GM19351 (cell line): ENCODE results near the gene FANK1.
"Not testable (repeated sequence)": the region's sequence is repeated elsewhere in the genome, so short reads cannot be mapped to it uniquely, and the experiment has no call there.

Experiments
- ATAC-seq: cut with Tn5 transposase; IDR thresholded peaks from one replicate; pipeline ENCODE4 v1.9.1; 2021; ENCODE audit warnings: mild to moderate bottlenecking, moderate library complexity; ENCODE audit not compliant: unreplicated experiment

FANK1 gene

GRCh38 chr10:125886914-125887512, 9.4 kb upstream of the FANK1 start:
- no peak for ATAC-seq

DNA sequence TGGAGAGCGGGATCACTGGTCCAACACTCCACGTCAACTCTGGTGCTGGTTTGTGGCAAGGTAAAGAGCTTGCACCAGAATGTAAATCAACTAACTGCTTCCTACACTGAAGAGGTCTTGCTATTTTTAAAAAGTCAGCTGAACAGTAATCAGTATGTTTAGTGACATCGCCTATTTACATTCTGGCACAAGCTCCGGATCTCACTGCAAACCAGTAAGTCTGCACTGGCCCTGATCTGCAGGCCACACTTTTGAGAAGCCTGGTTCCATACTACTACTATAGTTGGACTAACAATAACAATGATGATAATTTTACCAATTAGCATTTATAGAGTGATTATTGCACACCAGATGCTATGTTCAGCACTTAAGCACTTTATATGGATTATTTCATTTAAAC, 6.9 kb upstream of the FANK1 start:
- not testable (repeated sequence) for ATAC-seq

DNA sequence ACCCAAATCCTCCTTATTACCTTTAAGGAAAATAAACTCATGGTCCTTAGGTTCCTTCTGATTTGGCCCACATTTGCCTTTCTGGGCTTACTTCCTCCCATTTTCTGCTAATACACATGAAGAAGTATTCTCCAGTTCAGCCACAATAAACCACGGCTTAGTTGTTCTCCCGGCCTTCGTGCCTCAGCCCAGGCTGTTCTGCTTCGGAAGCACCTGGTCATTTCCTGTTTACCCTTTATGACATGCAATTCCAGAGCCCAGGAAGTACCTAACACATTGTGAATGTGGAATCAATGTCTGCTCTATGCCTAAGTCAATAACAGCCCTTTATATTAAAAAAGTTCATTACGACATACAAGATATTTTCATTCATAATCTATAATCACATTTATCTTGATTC, 4.0 kb upstream of the FANK1 start:
- ATAC-seq, result not testable (repeated sequence)

GRCh38 chr10:125894176-125894575, 2.2 kb upstream of the FANK1 start:
- ATAC-seq, result not testable (repeated sequence)

- ATAC-seq, result peak; percentile 56
Measured at GRCh38 chr10:125895130-125896087, 955 bp upstream of the FANK1 start.

DNA sequence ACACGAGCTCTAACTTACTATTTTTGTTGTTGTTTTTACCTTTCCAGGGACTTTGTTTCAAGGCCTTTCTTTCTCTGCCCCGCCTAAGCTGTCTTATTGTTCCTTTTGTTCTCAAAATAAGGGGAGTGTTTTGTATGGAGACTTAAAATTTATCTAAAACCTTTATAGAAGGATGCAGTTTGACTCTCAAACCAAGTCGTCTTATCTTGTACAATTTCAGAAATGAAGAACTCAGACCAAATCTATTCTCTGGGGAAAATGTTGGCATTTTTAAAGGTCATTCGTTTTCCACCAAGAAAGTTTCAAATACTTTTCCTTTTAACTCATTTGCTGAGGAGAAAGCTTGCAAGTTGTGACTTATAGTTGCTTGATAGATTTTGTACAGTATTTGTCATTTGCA, 953 bp downstream of the FANK1 start:
- ATAC-seq, result not testable (repeated sequence)

DNA sequence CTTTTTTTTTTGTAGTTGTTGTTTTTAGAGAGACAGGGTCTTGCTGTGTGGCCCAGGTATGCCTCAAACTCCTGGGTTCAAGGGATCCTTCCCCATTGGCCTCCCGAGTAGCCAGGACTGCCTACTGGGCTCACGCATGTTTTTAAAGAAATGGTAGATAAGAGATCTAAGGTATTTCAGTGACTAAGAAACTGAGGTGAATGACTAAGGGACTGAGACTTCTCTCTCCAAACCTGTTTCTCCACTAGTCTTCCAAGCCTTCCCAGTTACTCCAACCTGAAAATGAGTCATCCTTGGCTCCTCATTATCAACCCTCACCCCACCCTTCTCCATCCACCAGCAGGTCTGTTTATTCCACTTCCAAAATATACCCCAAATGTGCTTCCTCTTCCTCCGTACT, 4.6 kb downstream of the FANK1 start:
- not testable (repeated sequence) for ATAC-seq

DNA sequence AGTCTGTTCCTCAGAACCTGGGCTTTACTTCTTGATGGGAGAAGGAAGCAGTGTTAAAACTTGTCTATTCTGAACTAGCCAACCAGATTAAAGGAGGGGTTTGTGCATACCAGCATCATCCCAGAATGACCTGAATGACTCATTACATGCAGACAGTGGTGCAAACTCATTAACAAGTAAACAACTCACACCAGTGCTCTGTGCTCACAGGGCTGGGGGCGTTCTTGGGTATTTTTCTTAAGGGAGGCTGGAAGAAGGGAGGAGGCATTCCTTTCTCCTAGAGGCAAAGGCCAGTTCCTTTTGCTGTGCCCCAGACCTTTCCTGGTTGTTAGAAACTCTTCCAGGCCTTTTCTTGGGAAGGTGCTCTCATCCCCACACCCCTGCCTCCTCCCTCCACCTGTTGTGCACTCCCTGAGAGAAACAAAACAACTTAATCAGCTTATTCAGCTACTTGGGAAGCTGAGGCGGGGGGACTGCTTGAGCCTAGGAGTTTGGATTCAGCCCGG, 6.8 kb downstream of the FANK1 start:
- not testable (repeated sequence) for ATAC-seq

GRCh38 chr10:125905069-125905994, 9.0 kb downstream of the FANK1 start:
- ATAC-seq, result not testable (repeated sequence)

DNA sequence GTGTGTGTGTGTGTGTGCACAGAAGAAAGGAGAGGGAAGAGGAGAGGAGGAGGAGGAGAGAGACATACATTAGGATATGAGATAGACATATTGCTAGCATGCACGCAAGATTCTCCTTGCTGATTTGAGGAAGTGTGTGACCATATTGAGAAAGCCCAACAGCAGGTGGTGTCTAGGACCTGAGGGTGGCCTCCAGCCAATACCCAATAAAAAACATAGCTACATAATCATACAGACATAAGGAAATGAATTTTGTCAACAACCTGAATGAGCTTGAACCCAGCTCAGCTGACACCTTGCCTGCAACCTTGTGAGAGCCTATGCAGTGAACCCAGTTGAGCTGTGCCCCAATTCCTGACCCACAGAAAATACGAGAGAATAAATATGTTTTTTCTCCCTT, 11.2 kb downstream of the FANK1 start:
- ATAC-seq, result not testable (repeated sequence)

DNA sequence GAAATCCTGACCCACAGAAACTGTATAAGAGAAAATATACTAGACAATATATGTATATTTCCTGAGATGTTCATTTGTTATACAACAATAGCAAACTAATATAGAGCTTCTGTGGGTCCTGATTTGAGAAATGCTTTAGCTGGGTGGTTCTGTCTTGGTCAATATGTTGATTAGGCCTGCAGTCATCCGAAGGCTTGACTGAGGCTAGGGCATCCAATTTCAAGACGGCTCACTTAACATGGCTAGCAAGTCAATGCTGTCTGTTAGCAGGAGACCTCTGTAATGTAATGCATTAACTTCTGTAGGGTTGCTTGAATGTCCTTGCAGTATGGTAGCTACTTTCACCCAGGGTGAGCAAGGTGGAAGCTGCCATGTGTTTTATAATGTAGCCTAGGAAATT, 12.4 kb downstream of the FANK1 start:
- not testable (repeated sequence) for ATAC-seq

GRCh38 chr10:125909491-125909890, 13.1 kb downstream of the FANK1 start:
- ATAC-seq, result not testable (repeated sequence)

GRCh38 chr10:125911145-125911544, 14.8 kb downstream of the FANK1 start:
- ATAC-seq, result no peak

GRCh38 chr10:125911990-125912389, 15.6 kb downstream of the FANK1 start:
- ATAC-seq, result no peak

GRCh38 chr10:125913277-125913676, 16.9 kb downstream of the FANK1 start:
- not testable (repeated sequence) for ATAC-seq

DNA sequence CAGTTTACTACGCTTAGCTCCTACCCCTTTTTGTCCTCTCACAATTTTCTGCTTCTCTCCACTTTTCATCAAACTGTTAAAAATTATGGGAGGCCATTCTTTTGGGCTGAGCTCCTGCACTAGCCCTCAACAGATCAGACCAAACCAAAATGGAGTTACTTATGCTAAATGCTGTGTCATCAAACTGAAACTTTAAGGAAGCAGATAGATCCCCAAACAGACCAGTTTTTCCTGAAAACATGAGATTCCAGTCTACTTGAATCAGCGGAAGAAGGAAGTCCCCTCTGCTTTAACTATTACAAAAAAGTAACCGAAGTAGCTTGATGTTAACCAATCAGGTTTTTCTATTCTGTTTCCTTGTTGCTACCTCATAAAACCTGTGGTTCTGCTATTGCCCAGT, 20.6 kb downstream of the FANK1 start:
- no peak for ATAC-seq

- ATAC-seq, result not testable (repeated sequence)
Measured at GRCh38 chr10:125917704-125918361, 21.5 kb downstream of the FANK1 start.

GRCh38 chr10:125921643-125922306, 25.4 kb downstream of the FANK1 start:
- not testable (repeated sequence) for ATAC-seq

GRCh38 chr10:125925262-125925834, 29.0 kb downstream of the FANK1 start:
- no peak for ATAC-seq
